HL-60 (cell line): Measurements from ENCODE around the gene BAHCC1.

ENCODE experiments used
- CTCF ChIP-seq: IDR thresholded peaks from one replicate; pipeline ENCODE4 v1.5.1; 2011; ENCODE audit warnings: low read length, control low read depth, inconsistent platforms; ENCODE audit not compliant: insufficient read depth
- GABPA ChIP-seq: IDR thresholded peaks from 2 replicates; pipeline ENCODE4 v1.6.1; 2012; ENCODE audit warnings: low read depth
- POLR2AphosphoS5 ChIP-seq: IDR thresholded peaks from 2 replicates; pipeline ENCODE4 v1.6.1; 2012; ENCODE audit warnings: low read depth
- REST ChIP-seq: IDR thresholded peaks from 2 replicates; pipeline ENCODE4 v1.6.1; 2012; ENCODE audit warnings: low read depth; ENCODE audit not compliant: insufficient replicate concordance

- peak; percentile 95 for TF ChIP-seq POLR2AphosphoS5
- TF ChIP-seq REST, result no peak
- TF ChIP-seq CTCF, result no peak
- no peak for TF ChIP-seq GABPA
Observed at GRCh38 chr17:81427173-81428120, 32.2 kb downstream of the BAHCC1 start.
